A673 (cell line): ENCODE data around the gene VOPP1. TPM values are rescaled to one million over a fixed set of nuclear protein-coding genes. Genes with fewer than 3 reads are reported as not detected.

ENCODE experiments used
- BruUV-seq: library from RNA; stranded (reverse); fragments of 400-500 nt; replicated peaks from 2 replicates; lab custom pipeline; 2021; lab: Mats Ljungman, UMichigan
- CTCF ChIA-PET: fragments of 300-600 bp; sonication (Branson Sonifier 250); formaldehyde crosslinking; loops from one replicate; lab custom pipeline; 2022; ENCODE audit warnings: antibody characterized with exemption; lab: Charles Lee
- POLR2A ChIA-PET: fragments of 300-600 bp; sonication (Branson Sonifier 250); formaldehyde crosslinking; loops from one replicate; lab custom pipeline; 2022; ENCODE audit warnings: antibody characterized with exemption; ENCODE audit not compliant: low non-redundant PET; lab: Charles Lee
- DNase-seq: peaks from one replicate; pipeline ENCODE4 v3.0.0-alpha.2; 2015; ENCODE audit warnings: low spot score
- H3K27ac ChIP-seq: fragments of 200-600 bp; sonication (generic); 2 replicates; pipeline ENCODE4 v1.5.1; 2016; ENCODE audit warnings: mixed run types, low read depth, mild to moderate bottlenecking, mixed read lengths, antibody characterized with exemption, low read length; ENCODE audit not compliant: poor library complexity, severe bottlenecking
- H3K27me3 ChIP-seq: fragments of 200-600 bp; sonication (generic); replicated peaks from 2 replicates; pipeline ENCODE4 v1.6.1; 2017; ENCODE audit warnings: mixed run types, low read depth, mild to moderate bottlenecking, mixed read lengths, antibody characterized with exemption, low read length; ENCODE audit not compliant: insufficient read depth, poor library complexity
- H3K36me3 ChIP-seq: fragments of 200-600 bp; sonication (generic); 2 replicates; pipeline ENCODE4 v1.6.1; 2016; ENCODE audit warnings: mixed run types, mild to moderate bottlenecking, mixed read lengths, antibody characterized with exemption, low read length; ENCODE audit not compliant: insufficient read depth, poor library complexity, severe bottlenecking
- H3K4me1 ChIP-seq: fragments of 200-600 bp; sonication (generic); 2 replicates; pipeline ENCODE4 v1.6.1; 2017; ENCODE audit warnings: mixed run types, mild to moderate bottlenecking, mixed read lengths, antibody characterized with exemption, low read length; ENCODE audit not compliant: insufficient read depth, poor library complexity, severe bottlenecking
- H3K4me3 ChIP-seq: fragments of 200-600 bp; sonication (generic); 2 replicates; pipeline ENCODE4 v1.5.1; 2016; ENCODE audit warnings: low read depth, mixed run types, mild to moderate bottlenecking, mixed read lengths, low read length; ENCODE audit not compliant: poor library complexity, severe bottlenecking
- H3K9me3 ChIP-seq: fragments of 200-600 bp; sonication (generic); 2 replicates; pipeline ENCODE4 v1.6.1; 2016; ENCODE audit warnings: mixed run types, low read depth, mild to moderate bottlenecking, mixed read lengths, antibody characterized with exemption, low read length; ENCODE audit not compliant: poor library complexity, severe bottlenecking
- CTCF ChIP-seq: fragments of 300-800, 200-600 bp; sonication (generic); conservative IDR thresholded peaks from 2 replicates; pipeline ENCODE4 v1.5.1; 2017; ENCODE audit warnings: low read depth, mild to moderate bottlenecking, antibody characterized with exemption, low read length, moderate library complexity, mixed read lengths
- EZH2 ChIP-seq: fragments of 200-600 bp; sonication (generic); IDR thresholded peaks from 2 replicates; pipeline ENCODE4 v1.6.1; 2017; ENCODE audit warnings: borderline replicate concordance, low read depth, mild to moderate bottlenecking, mixed read lengths, antibody characterized with exemption, low read length; ENCODE audit not compliant: poor library complexity, severe bottlenecking
- intact Hi-C: fragments of 100-400 bp; cut with micrococcal nuclease; formaldehyde crosslinking; loops from one replicate; pipeline ENCODE4 v1.10.0; 2022; ENCODE audit not compliant: unreplicated experiment
- total RNA-seq: library from RNA; stranded (reverse); gene quantifications from 2 replicates; pipeline ENCODE4 v1.2.3, GENCODE V29; 2021

The VOPP1 gene
- total RNA-seq, 1 experiment from 2014 or later = 49.6 TPM

GRCh38 chr7:55496906-55497305, 75.4 kb downstream of the VOPP1 start:
- no peaks in the 10 kb centered on the region for H3K36me3 ChIP-seq
- no TSS peak for BruUV-seq
- no peak overlapping the region for H3K4me3 ChIP-seq
- DNase-seq = no peak
- H3K27me3 ChIP-seq = no peaks in the 10 kb centered on the region
- ChIA-PET CTCF (interaction anchor here (0.7 kb wide), 1 partner anchor 30 kb away, joined by 8 read pairs; no protein-coding TSS in a partner anchor), POLR2A (interaction anchor here (0.6 kb wide), 1 partner anchor 695 kb away, joined by 3 read pairs; no protein-coding TSS in a partner anchor)
- H3K9me3 ChIP-seq = no peaks in the 10 kb centered on the region
- intact Hi-C loops = no loop called here
- TF ChIP-seq CTCF (no peak), EZH2 (no peak)
- no peaks in the 10 kb centered on the region for H3K4me1 ChIP-seq
- no peak overlapping the region for H3K27ac ChIP-seq

GRCh38 chr7:55494951-55495350, 77.4 kb downstream of the VOPP1 start:
- H3K9me3 ChIP-seq = no peaks in the 10 kb centered on the region
- no TSS peak for BruUV-seq
- TF ChIP-seq EZH2 = no peak
- no peak for TF ChIP-seq CTCF
- POLR2A ChIA-PET = no interaction called here
- H3K27me3 ChIP-seq = no peaks in the 10 kb centered on the region
- CTCF ChIA-PET = no interaction called here
- DNase-seq = no peak
- intact Hi-C loops = no loop called here
- no peak overlapping the region for H3K27ac ChIP-seq
- H3K4me1 ChIP-seq = no peaks in the 10 kb centered on the region
- no peaks in the 10 kb centered on the region for H3K36me3 ChIP-seq
- H3K4me3 ChIP-seq = no peak overlapping the region

- ChIA-PET CTCF (no interaction called here), POLR2A (no interaction called here)
- Histone ChIP-seq H3K27me3 (no peaks in the 10 kb centered on the region), H3K4me1 (no peaks in the 10 kb centered on the region), H3K4me3 (no peak overlapping the region), H3K36me3 (no peaks in the 10 kb centered on the region), H3K9me3 (no peaks in the 10 kb centered on the region), H3K27ac (no peak overlapping the region)
- TF ChIP-seq CTCF = no peak
- no peak for TF ChIP-seq EZH2
- BruUV-seq = no TSS peak
- intact Hi-C loops = no loop called here
- DNase-seq = no peak
These were observed 78.9 kb downstream of the VOPP1 start for GRCh38 chr7:55493408-55493807.
